ENCODE measurements around the gene MED22. TPM values are rescaled to one million over a fixed set of nuclear protein-coding genes. Genes with fewer than 3 reads are reported as not detected.
"Not testable (repeated sequence)": the region's sequence is repeated elsewhere in the genome, so short reads cannot be mapped to it uniquely, and the experiment has no call there.

Gene MED22
- total RNA-seq, 1 donor from 2014 or later: 35.7 TPM

DNA sequence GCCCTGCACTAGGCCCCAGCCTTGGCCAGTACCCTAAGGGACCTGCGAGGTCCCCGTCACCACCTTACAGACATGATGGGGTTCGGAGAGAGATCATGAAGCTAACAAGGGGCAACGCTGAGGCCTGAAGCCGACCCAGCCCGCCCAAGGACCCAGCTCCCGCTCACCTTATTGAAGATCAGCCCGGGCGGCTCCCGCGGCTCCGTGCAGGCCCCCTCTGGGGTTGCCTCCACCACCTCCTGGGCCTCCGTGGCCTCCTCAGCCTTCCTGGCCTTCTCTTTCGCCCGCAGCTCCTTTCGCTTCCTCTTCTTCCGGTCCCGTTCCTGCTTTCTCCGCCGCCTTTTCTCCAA is 15.6 kb downstream of the MED22 start:
- H3K27me3 Mint-ChIP-seq (ENCODE audit: unreplicated experiment): peaks cover 6% of the 10 kb centered on the region
- H3K4me3 Mint-ChIP-seq (ENCODE audit: unreplicated experiment): no peak overlapping the region
- H3K4me1 Mint-ChIP-seq (ENCODE audit: low read depth, unreplicated experiment): peaks cover 2% of the 10 kb centered on the region
- H3K27ac Mint-ChIP-seq (ENCODE audit: unreplicated experiment): no peak overlapping the region
- peaks cover 4% of the 10 kb centered on the region for H3K36me3 Mint-ChIP-seq (ENCODE audit: unreplicated experiment)
- DNase-seq: no peak
- TF ChIP-seq, protein P1, sequence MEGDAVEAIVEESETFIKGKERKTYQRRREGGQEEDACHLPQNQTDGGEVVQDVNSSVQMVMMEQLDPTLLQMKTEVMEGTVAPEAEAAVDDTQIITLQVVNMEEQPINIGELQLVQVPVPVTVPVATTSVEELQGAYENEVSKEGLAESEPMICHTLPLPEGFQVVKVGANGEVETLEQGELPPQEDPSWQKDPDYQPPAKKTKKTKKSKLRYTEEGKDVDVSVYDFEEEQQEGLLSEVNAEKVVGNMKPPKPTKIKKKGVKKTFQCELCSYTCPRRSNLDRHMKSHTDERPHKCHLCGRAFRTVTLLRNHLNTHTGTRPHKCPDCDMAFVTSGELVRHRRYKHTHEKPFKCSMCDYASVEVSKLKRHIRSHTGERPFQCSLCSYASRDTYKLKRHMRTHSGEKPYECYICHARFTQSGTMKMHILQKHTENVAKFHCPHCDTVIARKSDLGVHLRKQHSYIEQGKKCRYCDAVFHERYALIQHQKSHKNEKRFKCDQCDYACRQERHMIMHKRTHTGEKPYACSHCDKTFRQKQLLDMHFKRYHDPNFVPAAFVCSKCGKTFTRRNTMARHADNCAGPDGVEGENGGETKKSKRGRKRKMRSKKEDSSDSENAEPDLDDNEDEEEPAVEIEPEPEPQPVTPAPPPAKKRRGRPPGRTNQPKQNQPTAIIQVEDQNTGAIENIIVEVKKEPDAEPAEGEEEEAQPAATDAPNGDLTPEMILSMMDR (IDR thresholded peaks at IDR 0.05; ENCODE audit: partially characterized antibody, unreplicated experiment): no peak
- peaks cover 4% of the 10 kb centered on the region for H3K9me3 Mint-ChIP-seq (ENCODE audit: unreplicated experiment)

DNA sequence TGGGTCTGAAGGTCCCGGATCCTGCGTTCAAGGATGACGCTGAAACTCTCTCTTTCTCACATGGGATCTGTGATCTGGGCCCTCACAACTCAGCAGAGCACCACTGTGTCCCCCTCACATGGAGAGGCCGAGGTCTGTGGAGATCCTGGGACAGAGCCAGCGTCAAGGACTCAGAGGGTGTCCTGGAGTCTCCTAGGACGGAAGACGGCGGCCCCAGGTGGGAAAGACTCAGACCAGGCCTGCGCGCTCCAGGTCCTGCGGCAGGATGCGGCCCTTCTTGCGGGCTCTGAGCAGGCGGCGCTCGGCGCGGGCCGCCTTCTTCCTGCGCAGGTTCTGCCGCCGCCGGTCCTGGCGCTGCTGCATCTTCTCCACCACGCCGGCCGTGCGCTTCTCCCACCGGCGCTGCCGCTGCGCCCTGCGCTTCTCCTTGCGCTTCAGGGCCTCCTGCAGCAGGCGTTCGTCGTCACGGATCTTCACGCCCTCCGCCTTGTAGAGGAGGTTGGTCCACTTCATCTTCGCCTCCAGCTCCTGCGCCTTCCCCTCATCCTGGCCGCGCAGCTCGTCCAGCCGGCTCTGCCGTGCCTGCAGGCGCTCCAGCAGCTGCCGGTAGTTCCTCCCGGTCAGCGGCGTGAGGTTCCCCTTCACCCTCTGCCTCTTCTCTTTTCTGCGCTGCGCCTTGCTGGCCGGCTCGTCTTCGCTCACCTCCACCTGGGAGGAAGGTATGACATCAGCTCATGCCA is 16.1 kb downstream of the MED22 start:
- no peak for DNase-seq
- no peak overlapping the region for H3K4me3 Mint-ChIP-seq (ENCODE audit: unreplicated experiment)
- peaks cover 6% of the 10 kb centered on the region for H3K27me3 Mint-ChIP-seq (ENCODE audit: unreplicated experiment)
- peaks cover 4% of the 10 kb centered on the region for H3K9me3 Mint-ChIP-seq (ENCODE audit: unreplicated experiment)
- H3K36me3 Mint-ChIP-seq (ENCODE audit: unreplicated experiment): peaks cover 4% of the 10 kb centered on the region
- H3K27ac Mint-ChIP-seq (ENCODE audit: unreplicated experiment): no peak overlapping the region
- TF ChIP-seq, protein P1 (IDR thresholded peaks at IDR 0.05; ENCODE audit: partially characterized antibody, unreplicated experiment): no peak
- H3K4me1 Mint-ChIP-seq (ENCODE audit: low read depth, unreplicated experiment): peaks cover 2% of the 10 kb centered on the region

DNA sequence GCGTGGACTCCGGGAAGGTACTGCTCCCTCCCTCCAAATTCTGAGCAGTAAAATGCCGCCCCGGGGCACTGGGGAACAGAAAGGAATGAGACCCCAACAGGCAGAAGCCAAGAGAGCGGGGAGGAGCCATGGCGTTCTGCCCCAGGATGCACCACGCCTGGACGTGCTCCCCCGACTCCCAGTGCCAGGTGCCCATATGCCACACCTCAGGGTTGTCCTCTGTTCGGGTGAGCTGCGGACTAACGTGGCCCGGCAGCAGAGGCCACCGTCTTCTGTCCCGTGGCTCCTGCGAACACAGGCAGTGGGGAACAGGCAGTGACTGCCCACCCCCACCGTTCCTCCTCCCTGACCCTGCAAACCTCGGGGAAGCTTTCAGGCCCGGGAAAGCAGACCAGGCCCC is 16.7 kb downstream of the MED22 start:
- no peak for DNase-seq
- peaks cover 4% of the 10 kb centered on the region for H3K9me3 Mint-ChIP-seq (ENCODE audit: unreplicated experiment)
- no peak overlapping the region for H3K4me3 Mint-ChIP-seq (ENCODE audit: unreplicated experiment)
- TF ChIP-seq, protein P1 (IDR thresholded peaks at IDR 0.05; ENCODE audit: partially characterized antibody, unreplicated experiment): no peak
- peaks cover 6% of the 10 kb centered on the region for H3K27me3 Mint-ChIP-seq (ENCODE audit: unreplicated experiment)
- peaks cover 2% of the 10 kb centered on the region for H3K4me1 Mint-ChIP-seq (ENCODE audit: low read depth, unreplicated experiment)
- H3K36me3 Mint-ChIP-seq (ENCODE audit: unreplicated experiment): peaks cover 4% of the 10 kb centered on the region
- H3K27ac Mint-ChIP-seq (ENCODE audit: unreplicated experiment): no peak overlapping the region

DNA sequence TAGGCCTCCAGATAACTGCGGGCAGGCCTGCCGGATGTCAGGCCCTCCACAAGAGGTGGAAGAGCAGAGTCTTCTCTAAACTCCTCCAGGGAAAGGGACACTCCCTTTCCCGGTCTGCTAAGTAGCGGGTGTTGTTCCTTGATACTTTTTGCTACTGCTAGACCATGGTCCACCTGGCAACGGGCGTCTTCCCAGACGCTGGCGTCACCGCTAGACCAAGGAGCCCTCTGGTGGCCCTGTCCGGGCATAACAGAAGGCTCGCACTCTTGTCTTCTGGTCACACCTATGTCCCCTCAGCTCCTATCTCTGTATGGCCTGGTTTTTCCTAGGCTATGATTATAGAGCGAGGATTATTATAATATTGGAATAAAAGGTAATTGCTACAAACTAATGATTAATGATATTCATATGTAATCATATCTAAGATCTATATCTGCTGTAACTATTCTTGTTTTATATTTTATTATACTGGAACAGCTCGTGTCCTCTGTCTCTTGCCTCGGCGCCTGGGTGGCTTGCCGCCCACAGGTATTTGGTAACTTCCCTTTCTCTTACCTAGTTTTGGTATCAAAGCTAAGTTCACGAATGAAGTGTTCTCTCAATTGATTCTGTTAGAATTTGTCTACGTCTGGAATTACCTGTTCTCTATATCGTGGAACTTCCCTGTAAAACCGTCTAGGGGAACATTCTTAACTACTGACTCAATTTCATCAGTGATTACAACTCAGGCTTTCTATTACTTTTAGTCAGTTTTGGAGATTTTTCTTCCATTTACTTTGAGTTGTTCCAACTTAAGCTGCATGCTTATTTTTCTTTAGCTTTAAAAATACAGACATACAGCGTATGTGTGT is 18.4 kb downstream of the MED22 start:
- not testable (repeated sequence) for H3K36me3 Mint-ChIP-seq (ENCODE audit: unreplicated experiment); H3K4me1 Mint-ChIP-seq (ENCODE audit: low read depth, unreplicated experiment); H3K9me3 Mint-ChIP-seq (ENCODE audit: unreplicated experiment); H3K27me3 Mint-ChIP-seq (ENCODE audit: unreplicated experiment); H3K4me3 Mint-ChIP-seq (ENCODE audit: unreplicated experiment); H3K27ac Mint-ChIP-seq (ENCODE audit: unreplicated experiment)
- TF ChIP-seq, protein P1 (IDR thresholded peaks at IDR 0.05; ENCODE audit: partially characterized antibody, unreplicated experiment): peak; percentile 56
- peak; percentile 44 for DNase-seq
